Nucleus accumbens (tissue), 56 donors: Measurements from ENCODE around the gene CDC26.
"Not testable (repeated sequence)": the region's sequence is repeated elsewhere in the genome, so short reads cannot be mapped to it uniquely, and the experiment has no call there.

Experiments used
- DNase-seq, 56 donors: peaks; one replicate each; lab custom pipeline; 2025; lab: John Stamatoyannopoulos, UW

CDC26 gene

DNA sequence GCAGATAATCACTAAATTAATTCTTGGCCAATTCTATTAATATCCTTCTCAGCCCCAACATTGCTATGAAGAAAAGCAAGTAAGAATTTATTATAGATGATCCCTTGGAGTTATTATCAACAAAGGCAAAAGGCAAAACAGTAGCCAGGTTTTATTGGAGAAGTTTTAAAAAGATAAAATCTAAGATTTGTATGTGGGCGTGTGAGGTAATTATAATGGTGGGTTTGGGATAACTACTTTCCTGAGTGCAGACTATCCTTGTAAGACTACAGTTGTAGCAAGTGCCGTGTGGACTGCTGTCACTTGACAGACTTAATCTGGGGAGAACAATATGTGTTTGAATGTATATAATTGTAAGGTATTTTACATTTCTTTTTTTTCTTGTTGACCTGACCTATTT is 30.8 kb downstream of the CDC26 start:
- DNase-seq: no peak

DNA sequence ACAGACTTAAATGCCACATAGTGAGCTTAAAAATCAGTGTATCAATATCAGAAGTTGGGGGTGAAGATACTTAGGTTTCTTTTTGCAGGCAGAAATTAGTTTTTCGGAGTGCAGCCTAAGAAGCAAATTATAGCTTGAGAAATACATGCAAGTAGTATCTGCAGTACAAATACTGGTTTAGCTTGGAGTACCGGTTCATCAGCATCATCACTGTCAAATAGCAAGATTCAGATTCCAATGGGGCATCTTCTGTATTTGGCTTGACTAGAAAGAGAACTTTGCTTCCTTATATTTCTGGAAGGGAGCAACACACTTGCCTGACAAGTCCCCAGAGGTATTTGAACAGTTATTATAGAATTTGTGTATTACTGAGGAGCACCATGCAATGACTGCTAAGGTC is 34.2 kb downstream of the CDC26 start:
- DNase-seq: no peak

- DNase-seq: no peak
These were observed 36.5 kb downstream of the CDC26 start for GRCh38 chr9:113238859-113239232.

DNA sequence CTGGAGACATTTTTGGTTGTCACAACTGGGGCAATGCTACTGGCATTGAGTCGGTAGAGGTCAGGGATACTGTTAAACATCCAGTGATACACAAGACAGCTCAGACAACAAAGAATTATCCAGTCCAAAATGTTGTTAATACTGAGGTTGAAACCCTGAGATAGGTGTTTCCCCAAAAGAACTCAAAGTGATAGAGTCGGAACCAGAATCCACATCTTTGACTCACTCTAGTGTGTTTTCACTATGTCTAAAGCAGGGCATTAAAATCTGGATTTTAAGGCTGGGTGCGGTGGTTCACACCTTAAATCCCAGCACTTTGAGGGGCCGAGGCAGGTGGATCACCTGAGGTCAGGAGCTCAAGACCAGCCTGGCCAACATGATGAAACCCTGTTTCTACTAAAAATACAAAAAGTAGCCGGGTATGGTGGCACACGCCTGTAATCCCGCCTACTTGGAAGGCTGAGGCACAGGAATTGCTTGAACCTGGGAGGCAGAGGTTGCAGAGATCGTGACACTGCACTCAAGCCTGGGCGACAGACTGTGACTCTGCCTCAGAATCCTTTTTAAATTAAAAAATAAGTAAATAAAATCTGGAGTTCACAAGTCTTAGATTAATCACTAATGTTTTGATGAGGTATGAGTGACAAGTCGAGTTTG is 37.0 kb downstream of the CDC26 start:
- DNase-seq: no peak

- no peak for DNase-seq
These were observed 38.3 kb downstream of the CDC26 start for GRCh38 chr9:113237026-113237425.

- DNase-seq: not testable (repeated sequence)
These were observed 39.6 kb downstream of the CDC26 start for GRCh38 chr9:113235701-113236255.

- no peak for DNase-seq
These were observed 43.7 kb downstream of the CDC26 start for GRCh38 chr9:113231701-113232100.

DNA sequence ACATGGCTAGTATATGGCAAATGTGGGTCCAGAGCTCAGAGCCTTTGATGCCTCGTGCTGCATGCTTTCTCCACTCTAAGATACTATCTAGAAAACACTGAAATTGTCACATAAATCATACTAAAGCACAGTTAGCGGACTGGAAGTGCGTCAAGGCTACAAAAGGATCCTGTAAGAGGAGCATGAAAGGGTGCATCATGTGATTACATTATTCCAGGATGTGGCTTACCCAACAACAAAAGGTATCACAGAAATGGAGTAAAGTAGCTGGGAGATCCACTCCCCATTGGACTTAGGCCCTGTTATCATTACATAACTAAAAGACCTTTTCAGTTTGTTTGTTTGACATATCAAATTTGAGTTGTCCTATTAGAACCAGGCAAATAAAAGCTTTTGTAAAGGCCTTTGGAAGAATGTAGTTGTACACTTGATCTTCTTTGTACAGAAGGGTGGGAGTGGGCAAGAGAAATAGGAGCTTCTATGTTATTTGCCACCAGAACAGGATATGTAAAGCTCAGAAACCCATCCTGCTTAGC is 47.2 kb downstream of the CDC26 start:
- no peak for DNase-seq

DNA sequence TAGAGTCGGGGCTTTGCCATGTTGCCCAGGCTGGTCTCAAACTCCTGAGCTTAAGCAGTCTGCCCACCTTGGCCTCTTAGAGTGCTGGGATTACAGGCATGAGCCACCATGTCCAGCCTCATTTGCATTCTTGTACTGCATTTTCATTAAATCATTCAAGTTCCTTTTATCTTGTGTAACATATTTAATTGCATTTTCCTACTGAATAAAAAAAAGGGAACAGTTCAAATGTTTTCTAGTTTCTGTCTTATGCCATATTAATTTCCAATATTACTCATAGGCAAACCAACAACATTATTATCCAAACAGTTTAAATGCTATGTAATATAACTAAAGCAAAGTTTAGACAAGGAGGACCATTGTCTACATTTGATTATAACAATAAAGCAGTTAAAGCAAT is 47.9 kb downstream of the CDC26 start:
- no peak for DNase-seq

- DNase-seq: no peak
These were observed 51.4 kb downstream of the CDC26 start for GRCh38 chr9:113223963-113224362.

GRCh38 chr9:113222482-113222841 is 52.9 kb downstream of the CDC26 start:
- DNase-seq: peak in 1 of 56 donors; percentile 1

DNA sequence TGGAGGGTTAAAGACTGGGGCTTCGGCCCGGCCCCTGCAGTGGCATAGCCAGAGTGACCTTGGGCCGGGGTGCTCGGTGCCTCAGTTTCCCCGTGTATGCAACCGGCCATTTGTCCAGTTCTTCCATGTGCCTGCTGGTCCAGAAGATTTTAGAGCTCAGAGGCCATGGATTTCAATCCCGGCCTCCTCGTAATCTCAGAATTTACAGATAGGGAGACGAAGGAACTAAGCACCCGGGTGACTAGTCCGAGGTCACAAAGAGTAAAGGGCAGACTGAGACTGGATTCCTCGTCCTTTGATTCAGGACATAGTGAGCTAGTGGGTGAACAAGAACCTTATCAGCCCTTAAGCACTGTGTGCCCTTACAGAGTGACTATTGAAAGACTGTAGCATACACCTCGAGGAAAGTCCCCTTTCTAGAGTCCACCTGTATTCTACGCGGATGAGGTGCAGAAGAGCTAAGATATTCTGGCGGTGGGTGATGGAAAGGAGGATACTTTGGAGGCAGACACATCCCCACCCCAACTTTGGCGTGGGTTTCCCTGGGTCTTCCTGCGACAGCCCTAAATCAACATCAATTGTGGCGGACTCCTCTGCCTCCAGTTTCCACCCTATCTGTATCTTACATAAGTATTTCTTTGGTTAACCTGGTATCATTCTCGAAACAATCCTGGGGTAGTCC is 53.4 kb downstream of the CDC26 start:
- no peak for DNase-seq

- peak; percentile 89 to 99 (median 98) for DNase-seq
These were observed 54.2 kb downstream of the CDC26 start, which contains the start of the genes FKBP15 and SLC31A1 for GRCh38 chr9:113221003-113221799. TSS of gene FKBP15 (minus strand) at chr9:113221277. CDS start at chr9:113221243, 34 bp downstream. TSS of gene SLC31A1 (plus strand) at chr9:113221544. CDS start at chr9:113256149, 34,605 bp downstream.

GRCh38 chr9:113220467-113221002 is 54.8 kb downstream of the CDC26 start:
- peak in 1 of 56 donors; percentile 28 for DNase-seq

DNA sequence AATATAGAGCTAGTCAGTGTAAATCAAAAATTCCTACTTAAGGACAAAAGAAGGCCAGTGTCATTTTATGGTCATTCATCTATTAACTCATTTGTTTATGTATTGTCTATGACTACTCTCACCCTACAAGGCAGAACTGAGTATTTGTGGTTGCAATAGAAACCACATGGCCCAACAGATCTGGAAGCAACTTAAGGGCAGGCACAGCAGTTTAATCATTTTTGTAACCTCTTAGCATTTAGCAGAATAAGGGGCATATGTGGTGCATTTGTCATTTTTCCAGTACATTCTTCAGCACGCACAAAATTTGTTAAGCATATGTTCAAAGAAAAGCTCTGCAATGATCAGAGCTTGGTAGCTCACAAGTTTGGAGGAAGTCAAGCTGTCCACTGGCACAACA is 55.4 kb downstream of the CDC26 start:
- no peak for DNase-seq

- no peak for DNase-seq
These were observed 56.0 kb downstream of the CDC26 start for GRCh38 chr9:113219186-113219936.
